ENCODE results near the gene VDAC1. TPM values are rescaled to one million over a fixed set of nuclear protein-coding genes. Genes with fewer than 3 reads are reported as not detected.

The VDAC1 gene
- total and polyA plus RNA-seq, 12 donors, result 229 to 609 (median 529) TPM

DNA sequence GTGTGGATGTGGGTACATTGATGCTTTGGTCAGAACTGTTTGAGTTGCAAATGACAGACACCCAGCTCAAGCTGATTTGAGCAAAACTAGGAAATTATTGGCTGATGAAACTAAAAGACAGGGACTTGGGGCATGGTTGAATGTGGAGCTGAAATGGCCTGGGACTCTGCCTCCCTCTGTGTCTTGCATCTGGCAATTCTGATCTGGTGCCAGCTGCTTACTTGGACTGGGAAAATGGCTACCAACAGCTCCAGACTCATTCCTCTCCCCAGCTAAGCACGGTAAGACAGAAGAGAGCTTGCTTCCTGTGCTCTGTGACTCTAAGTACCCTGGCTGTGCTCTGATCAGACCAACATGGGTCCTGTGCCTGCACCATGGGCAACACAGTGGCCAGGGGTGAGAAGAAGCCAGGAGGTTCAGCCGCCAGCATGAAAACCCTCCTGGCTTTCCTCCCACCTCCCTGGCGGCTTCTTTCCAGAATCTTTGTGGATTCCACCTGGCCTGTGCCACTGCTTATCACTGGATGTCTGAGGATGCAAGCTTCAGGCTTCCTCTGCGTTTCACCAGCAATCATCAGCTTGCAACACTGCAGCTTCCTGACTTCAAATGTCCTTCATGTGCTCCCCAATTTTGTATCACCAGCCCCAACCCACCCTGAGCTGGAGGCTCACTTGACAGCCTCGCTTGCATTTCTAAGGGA lies 80.4 kb downstream of the VDAC1 start:
- DNase-seq, result no peak
- 46 to 60% methylated on average over 5 of the region's 5 CpGs for WGBS, 2 donors

GRCh38 chr5:133921979-133922378 lies 82.8 kb downstream of the VDAC1 start:
- TF ChIP-seq, protein P1, sequence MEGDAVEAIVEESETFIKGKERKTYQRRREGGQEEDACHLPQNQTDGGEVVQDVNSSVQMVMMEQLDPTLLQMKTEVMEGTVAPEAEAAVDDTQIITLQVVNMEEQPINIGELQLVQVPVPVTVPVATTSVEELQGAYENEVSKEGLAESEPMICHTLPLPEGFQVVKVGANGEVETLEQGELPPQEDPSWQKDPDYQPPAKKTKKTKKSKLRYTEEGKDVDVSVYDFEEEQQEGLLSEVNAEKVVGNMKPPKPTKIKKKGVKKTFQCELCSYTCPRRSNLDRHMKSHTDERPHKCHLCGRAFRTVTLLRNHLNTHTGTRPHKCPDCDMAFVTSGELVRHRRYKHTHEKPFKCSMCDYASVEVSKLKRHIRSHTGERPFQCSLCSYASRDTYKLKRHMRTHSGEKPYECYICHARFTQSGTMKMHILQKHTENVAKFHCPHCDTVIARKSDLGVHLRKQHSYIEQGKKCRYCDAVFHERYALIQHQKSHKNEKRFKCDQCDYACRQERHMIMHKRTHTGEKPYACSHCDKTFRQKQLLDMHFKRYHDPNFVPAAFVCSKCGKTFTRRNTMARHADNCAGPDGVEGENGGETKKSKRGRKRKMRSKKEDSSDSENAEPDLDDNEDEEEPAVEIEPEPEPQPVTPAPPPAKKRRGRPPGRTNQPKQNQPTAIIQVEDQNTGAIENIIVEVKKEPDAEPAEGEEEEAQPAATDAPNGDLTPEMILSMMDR (IDR thresholded peaks at IDR 0.05), result no peak
- H3K9me3 ChIP-seq, result no peaks in the 10 kb centered on the region
- no peaks in the 10 kb centered on the region for H3K4me1 ChIP-seq
- intact Hi-C loops (cut with DNase I), result no loop called here
- WGBS, 2 donors, result 59 to 65% methylated on average over 5 of the region's 5 CpGs
- no peak for ATAC-seq
- no peak overlapping the region for H3K27ac ChIP-seq
- no peak for DNase-seq
- H3K36me3 ChIP-seq, result no peaks in the 10 kb centered on the region
- H3K27me3 ChIP-seq, result peaks cover 0 to 21% (median 5%) of the 10 kb centered on the region in 7 donors
- H3K4me3 ChIP-seq, result no peak overlapping the region

More for the DNA sequence above, 80.4 kb downstream of the VDAC1 start:
- Histone ChIP-seq H3K9me3 (no peaks in the 10 kb centered on the region), H3K36me3 (no peaks in the 10 kb centered on the region), H3K4me1 (no peaks in the 10 kb centered on the region), H3K27me3 (peaks cover 0 to 21% (median 5%) of the 10 kb centered on the region in 7 donors), H3K4me3 (no peak overlapping the region), H3K27ac (no peak overlapping the region)
- intact Hi-C loops (cut with DNase I), result no loop called here
- ATAC-seq, result no peak
- TF ChIP-seq, protein P1 (IDR thresholded peaks at IDR 0.05), result no peak

Other genes starting within 250 kb of the VDAC1 start
- gene C5orf15, start 36.4 kb downstream of the VDAC1 start, total RNA-seq, result 10 to 100 TPM; 31.0 to 55.3 (median 34.2) TPM
- 10 to 100 TPM; 22.2 to 28.7 TPM for gene C5orf15, start 36.4 kb downstream of the VDAC1 start, polyA plus RNA-seq
- 1 to 10 TPM in 9 of 10 donors, under 1 TPM in 1; 0.42 to 5.9 (median 2.0) TPM for gene TCF7, start 109.7 kb upstream of the VDAC1 start, total RNA-seq
- gene TCF7, start 109.7 kb upstream of the VDAC1 start, polyA plus RNA-seq, result 1 to 10 TPM; 1.0 TPM
- gene SKP1, start 172.0 kb upstream of the VDAC1 start, total RNA-seq, result 100 to 1,000 TPM; 424 to 543 (median 483) TPM
- gene SKP1, start 172.0 kb upstream of the VDAC1 start, polyA plus RNA-seq, result 100 to 1,000 TPM in 1 of 2 donors, 10 to 100 TPM in 1; 65.2 to 675 TPM
- gene PPP2CA, start 221.1 kb upstream of the VDAC1 start, total RNA-seq, result 100 to 1,000 TPM; 136 to 249 (median 184) TPM
- gene PPP2CA, start 221.1 kb upstream of the VDAC1 start, polyA plus RNA-seq, result 100 to 1,000 TPM in 1 of 2 donors, 10 to 100 TPM in 1; 47.1 to 100 TPM